H1 (cell line): Measurements from ENCODE around the gene BCAS2. TPM values are rescaled to one million over a fixed set of nuclear protein-coding genes. Genes with fewer than 3 reads are reported as not detected.

Experiments
- CHD1 ChIP-seq: IDR thresholded peaks from 2 replicates; pipeline ENCODE4 v1.6.1; 2012; ENCODE audit warnings: low read depth, low read length, improper control_type of control experiment
- JUN ChIP-seq: IDR thresholded peaks from 2 replicates; pipeline ENCODE4 v1.6.1; 2011; ENCODE audit warnings: low read depth, mild to moderate bottlenecking, improper control_type of control experiment, low read length
- NRF1 ChIP-seq: IDR thresholded peaks from 2 replicates; pipeline ENCODE4 v1.6.1; 2011; ENCODE audit warnings: mild to moderate bottlenecking, low read depth, low read length, improper control_type of control experiment
- polyA plus RNA-seq, 7 experiments: library from polyadenylated mRNA; depleted of rRNA in 3 of 7; stranded (reverse) in 5 of 7; unstranded in 2 of 7; fragments of >200 nt in 5 of 7; fragments of 200-250 nt in 2 of 7; gene quantifications; 1 replicate in 5 of 7; 2 replicates in 1 of 7; 4 replicates in 1 of 7; pipeline versions ENCODE4 v1.2.1 to v1.2.3, GENCODE V29; 2011 to 2013; ENCODE audit warnings: missing spikeins in 2 of 7, mixed read lengths in 2 of 7
- total RNA-seq: library from RNA; stranded (reverse); fragmentation: NEBNext Ultra II Directional; extraction: Animal tissue kit (Norgen Biotek cat#: 25700); gene quantifications from 2 replicates; pipeline ENCODE4 v1.2.1, GENCODE V29; 2021

Gene BCAS2
- total and polyA plus RNA-seq, 2 of the 8 experiments (the other 6 are each of a cell fraction or from before 2014, with no cell fraction given): 18.0 to 52.2 TPM

GRCh38 chr1:114535401-114535800 lies 46.0 kb downstream of the BCAS2 start (continued):
- TF ChIP-seq NRF1 (no peak), CHD1 (no peak), JUN (no peak)
